Ishikawa (cell line): ENCODE measurements around the gene MOB3B.

Experiments
- CEBPB ChIP-seq: IDR thresholded peaks from 2 replicates; pipeline ENCODE4 v1.6.1; 2012
- CREB1 ChIP-seq: IDR thresholded peaks from 2 replicates; pipeline ENCODE4 v1.6.1; 2012; ENCODE audit warnings: low read depth
- EGR1 ChIP-seq: IDR thresholded peaks from 2 replicates; pipeline ENCODE4 v1.6.1; 2012
- EP300 ChIP-seq: IDR thresholded peaks from 2 replicates; pipeline ENCODE4 v1.6.1; 2012; ENCODE audit warnings: borderline replicate concordance
- FOXM1 ChIP-seq: IDR thresholded peaks from 2 replicates; pipeline ENCODE4 v1.6.1; 2012; ENCODE audit warnings: low read depth, borderline replicate concordance
- MAX ChIP-seq: IDR thresholded peaks from 2 replicates; pipeline ENCODE4 v1.6.1; 2012
- NFIC ChIP-seq: IDR thresholded peaks from 2 replicates; pipeline ENCODE4 v1.6.1; 2012
- RAD21 ChIP-seq: IDR thresholded peaks from 2 replicates; pipeline ENCODE4 v1.6.1; 2012; ENCODE audit warnings: low read depth
- REST ChIP-seq: IDR thresholded peaks from 2 replicates; pipeline ENCODE4 v1.6.1; 2012; ENCODE audit warnings: low read depth, mild to moderate bottlenecking
- TAF1 ChIP-seq: IDR thresholded peaks from 2 replicates; pipeline ENCODE4 v1.6.1; 2012; ENCODE audit warnings: low read depth, mild to moderate bottlenecking
- TCF12 ChIP-seq: IDR thresholded peaks from 2 replicates; pipeline ENCODE4 v1.6.1; 2012; ENCODE audit warnings: low read depth
- TEAD4 ChIP-seq: IDR thresholded peaks from 2 replicates; pipeline ENCODE4 v1.6.1; 2012
- USF1 ChIP-seq: IDR thresholded peaks from 2 replicates; pipeline ENCODE4 v1.6.1; 2012
- YY1 ChIP-seq: IDR thresholded peaks from 2 replicates; pipeline ENCODE4 v1.6.1; 2012; ENCODE audit warnings: low read depth
- ZBTB7A ChIP-seq: IDR thresholded peaks from 2 replicates; pipeline ENCODE4 v1.6.1; 2012; ENCODE audit warnings: low read depth

Gene MOB3B

GRCh38 chr9:27402626-27403025, 127.0 kb downstream of the MOB3B start:
- TF ChIP-seq YY1, result no peak
- TF ChIP-seq ZBTB7A, result no peak
- TF ChIP-seq MAX, result no peak
- TF ChIP-seq TEAD4, result no peak
- no peak for TF ChIP-seq USF1
- TF ChIP-seq NFIC, result no peak
- TF ChIP-seq TCF12, result no peak
- TF ChIP-seq CEBPB, result no peak
- TF ChIP-seq REST, result no peak
- no peak for TF ChIP-seq TAF1
- no peak for TF ChIP-seq EP300
- no peak for TF ChIP-seq CREB1
- TF ChIP-seq RAD21, result no peak

GRCh38 chr9:27400334-27400880, 129.2 kb downstream of the MOB3B start:
- no peak for TF ChIP-seq USF1
- TF ChIP-seq EP300, result no peak
- TF ChIP-seq TEAD4, result no peak
- TF ChIP-seq RAD21, result no peak
- TF ChIP-seq TAF1, result no peak
- no peak for TF ChIP-seq MAX
- no peak for TF ChIP-seq CREB1
- TF ChIP-seq CEBPB, result no peak
- TF ChIP-seq ZBTB7A, result no peak
- no peak for TF ChIP-seq YY1
- TF ChIP-seq FOXM1, result no peak
- TF ChIP-seq REST, result no peak
- TF ChIP-seq TCF12, result no peak
- TF ChIP-seq EGR1, result no peak
- TF ChIP-seq NFIC, result no peak

- TF ChIP-seq FOXM1 (no peak), EGR1 (no peak), NFIC (no peak), EP300 (no peak), TEAD4 (no peak), MAX (no peak), YY1 (no peak), CREB1 (no peak), USF1 (no peak), RAD21 (no peak), TCF12 (no peak), REST (no peak), CEBPB (no peak), TAF1 (no peak), ZBTB7A (no peak)
Observed at GRCh38 chr9:27398982-27399653, 130.5 kb downstream of the MOB3B start.
